Astrocyte (in vitro differentiated cells and primary cell): Measurements from ENCODE around the gene CACNA1A. TPM values are rescaled to one million over a fixed set of nuclear protein-coding genes. Genes with fewer than 3 reads are reported as not detected.

Experiments used
- DNase-seq: peaks from one replicate; pipeline ENCODE4 v3.0.0-alpha.2; 2010; ENCODE audit warnings: low read depth
- FAIRE-seq: peaks from 2 replicates; lab custom pipeline; 2011; peaks lifted over from hg19 to GRCh38; lab: Jason Lieb, UNC
- H2AFZ ChIP-seq: 2 replicates; pipeline ENCODE4 v1.6.0; 2012; ENCODE audit warnings: low read depth, low read length, inconsistent platforms
- H3K27ac ChIP-seq: 2 replicates; pipeline ENCODE4 v1.5.1; 2011; ENCODE audit warnings: low read depth, low read length, inconsistent platforms
- H3K27me3 ChIP-seq: 2 replicates; pipeline ENCODE4 v1.6.0; 2011; ENCODE audit warnings: low read length, inconsistent platforms; ENCODE audit not compliant: insufficient read depth
- H3K36me3 ChIP-seq: 2 replicates; pipeline ENCODE4 v1.5.1; 2011; ENCODE audit warnings: low read length, inconsistent platforms; ENCODE audit not compliant: insufficient read depth
- H3K4me1 ChIP-seq: 2 replicates; pipeline ENCODE4 v1.5.1; 2011; ENCODE audit warnings: low read length, inconsistent platforms; ENCODE audit not compliant: insufficient read depth
- H3K4me2 ChIP-seq: 2 replicates; pipeline ENCODE4 v1.6.0; 2012; ENCODE audit warnings: low read length, inconsistent platforms
- H3K4me3 ChIP-seq: 2 replicates; pipeline ENCODE4 v1.5.1; 2011; ENCODE audit warnings: low read depth, mild to moderate bottlenecking, low read length, inconsistent platforms; ENCODE audit not compliant: insufficient read depth
- H3K79me2 ChIP-seq: 2 replicates; pipeline ENCODE4 v1.6.0; 2012; ENCODE audit warnings: mild to moderate bottlenecking, low read length, inconsistent platforms; ENCODE audit not compliant: insufficient read depth
- H3K9ac ChIP-seq: 2 replicates; pipeline ENCODE4 v1.6.0; 2012; ENCODE audit warnings: mild to moderate bottlenecking, low read length, inconsistent platforms
- H3K9me3 ChIP-seq: 2 replicates; pipeline ENCODE4 v1.5.1; 2012; ENCODE audit warnings: low read depth, mild to moderate bottlenecking, low read length, inconsistent platforms; ENCODE audit not compliant: insufficient read depth
- H4K20me1 ChIP-seq: 2 replicates; pipeline ENCODE4 v1.6.0; 2012; ENCODE audit warnings: low read length, inconsistent platforms; ENCODE audit not compliant: insufficient read depth
- H3K27ac Mint-ChIP-seq: one replicate; pipeline ENCODE4 v1.8.0; 2021; ENCODE audit warnings: mild to moderate bottlenecking, mixed read lengths; ENCODE audit not compliant: unreplicated experiment
- H3K27me3 Mint-ChIP-seq: one replicate; pipeline ENCODE4 v1.8.0; 2021; ENCODE audit warnings: low read depth, mixed read lengths; ENCODE audit not compliant: unreplicated experiment
- H3K36me3 Mint-ChIP-seq: one replicate; pipeline ENCODE4 v1.8.0; 2021; ENCODE audit warnings: low read depth, mixed read lengths; ENCODE audit not compliant: unreplicated experiment
- H3K4me1 Mint-ChIP-seq: one replicate; pipeline ENCODE4 v1.8.0; 2021; ENCODE audit warnings: low read depth, mixed read lengths; ENCODE audit not compliant: unreplicated experiment
- H3K4me3 Mint-ChIP-seq: one replicate; pipeline ENCODE4 v1.8.0; 2021; ENCODE audit warnings: mild to moderate bottlenecking, moderate library complexity, mixed read lengths; ENCODE audit not compliant: unreplicated experiment
- H3K9me3 Mint-ChIP-seq: one replicate; pipeline ENCODE4 v1.8.0; 2021; ENCODE audit warnings: mild to moderate bottlenecking, mixed read lengths; ENCODE audit not compliant: unreplicated experiment
- CTCF ChIP-seq: IDR thresholded peaks from 2 replicates; pipeline ENCODE4 v1.5.1; 2011; ENCODE audit warnings: low read depth, mild to moderate bottlenecking, inconsistent platforms, low read length, moderate library complexity; ENCODE audit not compliant: insufficient read depth
- EZH2 ChIP-seq: IDR thresholded peaks from 2 replicates; pipeline ENCODE4 v1.6.1; 2012; ENCODE audit warnings: mild to moderate bottlenecking, low read length, inconsistent platforms; ENCODE audit not compliant: insufficient read depth
- total RNA-seq: library from RNA; stranded (reverse); gene quantifications from 2 replicates; pipeline ENCODE4 v1.2.1, GENCODE V29; 2021

CACNA1A gene
- total RNA-seq, 1 donor from 2014 or later: 9.4 TPM

DNA sequence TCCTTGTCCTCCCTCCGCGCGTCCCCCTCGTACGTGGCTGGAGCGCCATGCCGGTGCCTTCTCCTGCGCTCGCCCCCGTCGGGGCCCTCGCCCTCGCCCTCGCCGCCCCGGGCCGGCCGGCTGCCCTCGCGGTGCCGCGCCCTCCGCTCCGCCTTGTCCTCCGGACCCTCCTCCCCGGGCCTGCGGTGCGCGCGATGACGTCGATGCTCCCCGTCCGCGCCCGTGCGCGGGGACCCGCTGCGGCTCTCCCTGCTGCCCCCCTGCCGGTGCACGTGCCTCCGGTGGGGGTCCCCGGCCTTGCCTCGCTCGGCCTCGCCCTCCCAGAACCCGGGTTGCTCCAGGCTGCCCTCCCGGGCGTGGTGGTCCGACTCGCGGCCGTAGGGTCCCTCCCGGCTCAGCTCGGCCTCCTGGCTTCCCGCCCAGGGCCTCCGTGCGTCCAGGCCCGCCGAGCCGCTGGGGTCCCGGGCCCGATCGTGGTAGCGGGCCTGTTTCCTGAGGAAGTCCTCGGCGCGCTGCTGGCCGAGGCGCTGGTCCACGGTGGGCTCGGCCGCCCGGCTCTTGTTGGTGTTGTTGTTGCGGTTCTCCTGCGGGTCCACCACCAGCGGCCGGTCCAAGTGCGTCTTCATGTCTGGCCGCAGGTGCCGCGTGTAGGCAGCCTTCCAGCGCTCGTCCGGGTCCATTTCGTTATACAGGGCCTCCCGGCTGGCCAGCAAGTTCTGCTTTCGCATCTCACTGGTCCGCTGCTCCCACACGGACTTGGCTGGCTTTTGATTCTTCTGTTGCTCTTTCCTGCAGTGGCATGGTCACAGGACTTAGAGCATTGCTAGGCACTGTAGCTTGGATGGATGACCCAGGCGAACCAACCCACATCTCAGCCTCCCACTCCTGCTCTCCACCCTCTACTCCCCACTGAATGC is 207.5 kb downstream of the CACNA1A start:
- no peaks in the 10 kb centered on the region for H3K4me1 ChIP-seq
- H3K79me2 ChIP-seq: no peaks in the 10 kb centered on the region
- H3K9me3 Mint-ChIP-seq: no peaks in the 10 kb centered on the region
- H3K27me3 ChIP-seq: no peaks in the 10 kb centered on the region
- peaks cover 4% of the 10 kb centered on the region for H3K36me3 Mint-ChIP-seq
- no peaks in the 10 kb centered on the region for H4K20me1 ChIP-seq
- H3K36me3 ChIP-seq: no peaks in the 10 kb centered on the region
- H3K27ac ChIP-seq: no peak overlapping the region
- H2AFZ ChIP-seq: no peak overlapping the region
- H3K4me3 Mint-ChIP-seq: no peak overlapping the region
- H3K4me1 Mint-ChIP-seq: no peaks in the 10 kb centered on the region
- H3K27ac Mint-ChIP-seq: no peak overlapping the region
- no peak overlapping the region for H3K4me3 ChIP-seq
- DNase-seq: no peak
- TF ChIP-seq CTCF: no peak
- peak; percentile 35 for TF ChIP-seq EZH2
- no peak overlapping the region for H3K4me2 ChIP-seq
- H3K9me3 ChIP-seq: no peaks in the 10 kb centered on the region
- FAIRE-seq: no peak
- H3K9ac ChIP-seq: no peak overlapping the region
- peaks cover 6% of the 10 kb centered on the region for H3K27me3 Mint-ChIP-seq

- no peaks in the 10 kb centered on the region for H3K4me1 ChIP-seq
- DNase-seq (no peak), FAIRE-seq (no peak)
- no peaks in the 10 kb centered on the region for H3K9me3 ChIP-seq
- H3K4me3 ChIP-seq: no peak overlapping the region
- H3K36me3 Mint-ChIP-seq: peaks cover 6% of the 10 kb centered on the region
- no peaks in the 10 kb centered on the region for H3K4me1 Mint-ChIP-seq
- no peaks in the 10 kb centered on the region for H3K9me3 Mint-ChIP-seq
- no peak overlapping the region for H3K4me3 Mint-ChIP-seq
- H3K27me3 ChIP-seq: no peaks in the 10 kb centered on the region
- no peaks in the 10 kb centered on the region for H3K79me2 ChIP-seq
- no peak for TF ChIP-seq CTCF
- TF ChIP-seq EZH2: no peak
- H2AFZ ChIP-seq: no peak overlapping the region
- no peak overlapping the region for H3K9ac ChIP-seq
- H3K27ac ChIP-seq: no peak overlapping the region
- H3K27ac Mint-ChIP-seq: no peak overlapping the region
- H3K4me2 ChIP-seq: no peak overlapping the region
- peaks cover 3% of the 10 kb centered on the region for H3K27me3 Mint-ChIP-seq
- no peaks in the 10 kb centered on the region for H4K20me1 ChIP-seq
- no peaks in the 10 kb centered on the region for H3K36me3 ChIP-seq
Observed at GRCh38 chr19:13297023-13297422, 209.3 kb downstream of the CACNA1A start.
